ENCODE results near the gene ELFN1.
"Not testable (repeated sequence)": the region's sequence is repeated elsewhere in the genome, so short reads cannot be mapped to it uniquely, and the experiment has no call there.

ELFN1 gene

GRCh38 chr7:1757601-1758000 is 87.5 kb downstream of the ELFN1 start:
- no peak for DNase-seq (ENCODE audit: low read depth in 2 of 2)

DNA sequence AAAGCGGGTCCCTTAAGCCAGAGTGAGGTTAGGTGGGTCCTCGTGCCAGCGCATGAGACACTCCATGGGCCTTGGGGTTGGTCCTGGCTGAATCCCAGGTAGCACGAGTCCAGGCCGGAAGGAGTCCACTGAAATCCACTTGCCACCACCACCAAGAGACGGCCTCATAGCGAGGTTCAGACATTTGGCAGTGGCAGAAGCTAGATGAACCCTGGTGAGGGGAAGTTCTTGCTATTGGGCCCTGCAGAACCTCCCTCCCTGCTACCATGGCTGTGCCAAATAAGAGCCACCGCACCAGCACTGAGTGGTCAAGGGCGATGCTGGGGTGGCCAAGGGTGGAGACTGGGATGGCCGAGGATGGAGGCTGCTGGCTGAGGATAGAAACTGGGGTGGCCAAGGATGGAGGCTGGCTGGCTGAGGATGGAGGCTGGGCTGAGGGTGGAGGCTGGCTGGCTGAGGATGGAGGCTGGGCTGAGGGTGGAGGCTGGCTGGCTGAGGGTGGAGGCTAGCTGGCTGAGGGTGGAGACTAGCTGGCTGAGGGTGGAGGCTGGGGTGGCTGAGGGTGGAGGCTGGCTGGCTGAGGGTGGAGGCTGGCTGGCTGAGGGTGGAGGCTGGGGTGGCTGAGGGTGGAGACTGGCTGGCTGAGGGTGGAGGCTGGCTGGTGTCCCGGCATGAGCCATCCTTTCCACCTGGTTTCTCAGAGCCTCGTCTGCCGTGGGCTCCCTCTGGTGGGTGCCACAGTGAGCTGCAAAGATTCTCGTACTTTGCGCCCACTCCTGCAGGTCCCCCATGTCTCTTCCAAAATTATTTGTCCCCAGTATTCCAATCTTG is 88.2 kb downstream of the ELFN1 start:
- DNase-seq (ENCODE audit: low read depth in 2 of 2), result no peak

DNA sequence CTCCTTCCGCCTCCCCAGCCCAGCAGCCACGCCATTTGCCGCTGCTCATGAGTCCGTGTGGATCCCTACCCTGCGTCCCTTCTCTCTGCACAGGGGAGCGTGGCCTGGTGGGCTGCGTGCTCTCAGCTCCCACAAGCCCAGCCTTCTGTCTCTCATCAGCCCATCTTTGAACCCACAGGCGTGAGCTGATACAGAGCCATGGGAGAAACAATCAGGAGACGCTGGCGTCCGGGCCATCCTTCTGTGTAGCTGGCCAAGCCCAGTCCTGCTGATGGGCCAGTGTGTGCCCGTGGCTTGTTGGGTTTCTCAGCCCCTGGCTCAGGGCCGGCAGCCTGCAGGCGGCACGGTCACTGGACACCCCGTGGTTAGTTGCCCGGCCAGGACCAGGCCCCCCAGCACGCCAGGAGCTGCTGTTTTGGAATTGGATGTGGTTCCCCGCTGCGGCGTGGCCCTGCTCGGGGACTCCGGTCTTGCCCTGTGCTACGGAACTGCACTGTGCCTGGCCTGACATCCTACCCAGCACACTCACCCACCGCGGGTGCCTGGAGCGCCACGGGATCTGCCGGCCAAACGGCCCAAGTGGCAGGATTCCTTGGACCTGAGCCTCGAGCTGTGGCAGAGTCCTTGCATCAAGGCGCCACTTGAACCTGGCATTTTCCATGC is 88.9 kb downstream of the ELFN1 start:
- DNase-seq (ENCODE audit: low read depth in 2 of 2), result no peak

GRCh38 chr7:1761097-1761496 is 91.0 kb downstream of the ELFN1 start:
- no peak for DNase-seq (ENCODE audit: low read depth in 2 of 2)

GRCh38 chr7:1761774-1762173 is 91.7 kb downstream of the ELFN1 start:
- no peak for DNase-seq (ENCODE audit: low read depth in 2 of 2)

GRCh38 chr7:1762238-1762945 is 92.3 kb downstream of the ELFN1 start:
- no peak for DNase-seq (ENCODE audit: low read depth in 2 of 2)

- DNase-seq (ENCODE audit: low read depth in 2 of 2), result no peak
These were observed 93.0 kb downstream of the ELFN1 start for GRCh38 chr7:1763033-1763432.

DNA sequence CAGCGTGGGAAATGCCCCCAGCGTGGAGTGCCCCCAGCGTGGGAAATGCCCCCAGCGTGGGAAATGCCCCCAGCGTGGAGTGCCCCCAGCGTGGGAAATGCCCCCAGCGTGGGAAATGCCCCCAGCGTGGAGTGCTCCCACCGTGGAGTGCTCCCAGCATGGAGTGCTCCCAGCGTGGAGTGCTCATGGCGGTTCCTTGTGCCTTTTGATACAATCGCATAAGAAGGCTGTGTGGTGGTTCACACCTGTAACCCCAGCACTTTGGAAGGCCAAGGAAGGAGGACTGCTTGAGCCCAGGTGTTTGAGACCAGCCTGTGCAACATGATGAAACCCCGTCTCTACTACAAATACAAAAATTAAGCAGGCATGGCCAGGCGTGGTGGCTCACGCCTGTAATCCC is 93.8 kb downstream of the ELFN1 start:
- not testable (repeated sequence) for DNase-seq (ENCODE audit: low read depth in 2 of 2)

GRCh38 chr7:1765336-1765735 is 95.3 kb downstream of the ELFN1 start:
- no peak for DNase-seq (ENCODE audit: low read depth in 2 of 2)

DNA sequence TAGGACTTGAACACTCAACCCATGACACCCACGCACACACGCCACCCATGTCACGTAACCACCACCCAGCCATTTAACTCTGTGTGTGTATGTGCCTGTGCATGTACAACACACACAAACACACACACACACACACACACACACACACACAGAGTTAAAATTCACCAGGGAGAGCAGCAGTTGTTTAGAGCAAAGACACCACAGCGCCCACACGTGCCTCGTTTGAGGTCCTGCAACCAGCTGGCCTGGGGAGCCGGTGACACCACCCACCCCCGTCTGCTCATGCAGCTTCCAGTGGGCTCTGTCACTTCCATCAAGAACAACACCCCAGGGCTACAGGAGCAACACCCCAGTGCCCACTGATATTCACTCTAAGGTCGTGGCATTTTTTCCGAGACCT is 97.4 kb downstream of the ELFN1 start:
- DNase-seq (ENCODE audit: low read depth in 2 of 2), result no peak

DNA sequence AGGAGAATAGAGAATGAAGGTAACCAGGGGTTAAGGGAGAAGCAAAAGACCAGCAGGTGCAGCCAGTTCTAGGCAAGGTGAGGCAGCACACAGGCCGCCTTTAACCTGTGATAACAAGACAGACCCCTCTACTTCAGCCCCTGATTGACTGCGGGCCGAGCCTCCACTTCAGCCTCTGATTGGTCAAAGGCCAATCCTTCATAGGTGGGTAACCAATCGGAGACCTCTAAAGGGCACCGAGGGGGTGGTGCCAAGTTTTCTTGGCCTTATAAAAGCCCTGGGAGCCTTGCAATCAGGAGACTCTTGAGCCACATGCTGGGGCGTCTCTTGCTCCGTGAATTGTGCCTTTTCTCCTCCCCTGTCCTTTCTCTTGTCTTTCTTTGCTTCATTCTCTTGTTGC is 98.8 kb downstream of the ELFN1 start:
- DNase-seq (ENCODE audit: low read depth in 2 of 2), result no peak

DNA sequence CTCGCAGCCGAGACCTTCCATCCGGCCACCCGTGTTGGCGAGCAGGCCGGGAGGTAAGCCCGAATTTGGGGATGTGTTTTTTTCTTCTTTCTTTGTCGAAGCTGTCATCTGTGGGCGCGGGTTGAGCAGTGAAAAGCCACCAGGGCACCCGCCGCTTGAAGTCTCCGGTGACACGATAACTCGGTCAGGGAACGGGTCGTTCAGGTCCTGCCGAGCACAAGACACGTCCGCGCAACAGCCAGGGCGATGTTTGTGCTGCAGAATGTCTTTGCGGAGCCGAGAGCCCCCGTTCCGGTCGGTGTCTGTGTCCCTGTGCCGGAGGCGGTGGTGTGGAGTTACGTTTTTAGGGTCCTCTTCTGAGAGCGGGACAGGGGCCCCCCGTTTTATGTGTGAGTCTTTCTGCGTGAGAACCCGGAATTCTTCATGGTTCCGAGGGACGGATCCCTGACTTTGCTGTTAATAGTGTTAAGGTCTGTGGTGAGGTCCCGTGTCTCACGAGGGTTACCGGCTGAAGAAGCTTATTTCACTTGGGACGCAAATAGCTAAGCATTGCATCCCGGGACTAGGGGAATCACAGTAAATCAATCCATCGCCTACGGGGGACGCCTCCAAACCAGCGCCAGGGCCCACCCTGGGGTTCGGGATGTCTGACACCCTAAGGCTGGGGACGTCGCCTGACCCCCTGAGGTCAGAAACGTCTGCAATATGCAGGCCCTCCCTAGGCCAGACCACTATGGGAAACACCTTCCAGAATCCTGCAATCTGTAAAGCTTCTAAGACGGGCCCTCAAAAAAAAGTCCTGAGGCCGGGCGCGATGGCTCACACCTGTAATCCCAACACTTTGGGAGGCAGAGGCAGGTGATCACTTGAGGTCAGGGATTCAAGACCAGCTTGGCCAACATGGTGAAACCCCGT is 99.5 kb downstream of the ELFN1 start:
- DNase-seq (ENCODE audit: low read depth in 2 of 2), result no peak

DNA sequence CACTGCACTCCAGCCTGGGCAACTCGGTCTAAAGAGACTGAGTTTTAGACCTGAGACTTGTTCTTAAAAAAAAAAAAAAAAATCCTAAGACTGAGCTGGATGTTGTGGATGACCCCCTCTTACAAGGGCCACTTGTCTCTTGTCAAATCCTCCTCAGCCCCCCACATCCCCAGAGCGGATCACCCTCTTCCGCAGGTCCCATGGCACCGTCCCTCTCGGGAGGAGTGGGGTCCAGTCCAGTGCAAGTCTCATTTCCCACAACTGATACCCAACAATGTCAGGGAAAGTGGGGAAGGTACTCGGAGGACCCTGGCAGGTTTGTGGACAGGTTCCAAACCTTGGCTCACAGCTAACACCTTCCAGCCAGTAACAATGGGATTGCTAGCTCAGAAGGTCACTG is 100.3 kb downstream of the ELFN1 start:
- no peak for DNase-seq (ENCODE audit: low read depth in 2 of 2)

GRCh38 chr7:1775389-1775788 is 105.3 kb downstream of the ELFN1 start:
- no peak for DNase-seq (ENCODE audit: low read depth in 2 of 2)

GRCh38 chr7:1777122-1777521 is 107.0 kb downstream of the ELFN1 start:
- DNase-seq (ENCODE audit: low read depth in 2 of 2), result no peak

- DNase-seq (ENCODE audit: low read depth in 2 of 2), result no peak
These were observed 109.4 kb downstream of the ELFN1 start for GRCh38 chr7:1779445-1779844.

DNA sequence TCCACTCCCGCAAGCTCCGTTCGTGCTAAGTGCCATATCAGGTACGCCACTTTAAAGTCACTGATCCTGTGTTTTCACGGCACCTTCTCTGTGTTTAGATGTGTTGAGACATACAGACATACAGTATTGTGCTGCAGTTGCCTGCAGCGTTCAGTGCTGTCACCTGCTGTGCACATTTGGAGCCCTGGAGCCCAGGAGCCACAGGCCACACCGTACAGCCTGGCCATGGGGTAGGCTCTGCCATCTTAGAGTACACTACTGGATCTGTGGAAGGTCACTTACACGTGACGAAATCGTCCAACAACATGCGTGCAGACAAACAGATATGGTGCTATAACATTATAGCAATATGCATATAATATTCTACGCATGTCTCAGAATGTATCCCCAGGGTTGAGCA is 111.3 kb downstream of the ELFN1 start:
- no peak for DNase-seq (ENCODE audit: low read depth in 2 of 2)

- DNase-seq (ENCODE audit: low read depth in 2 of 2), result no peak
These were observed 115.8 kb downstream of the ELFN1 start for GRCh38 chr7:1785839-1786238.

GRCh38 chr7:1787241-1787640 is 117.2 kb downstream of the ELFN1 start:
- DNase-seq (ENCODE audit: low read depth in 2 of 2), result no peak

- no peak for DNase-seq (ENCODE audit: low read depth in 2 of 2)
These were observed 117.7 kb downstream of the ELFN1 start for GRCh38 chr7:1787681-1788235.

DNA sequence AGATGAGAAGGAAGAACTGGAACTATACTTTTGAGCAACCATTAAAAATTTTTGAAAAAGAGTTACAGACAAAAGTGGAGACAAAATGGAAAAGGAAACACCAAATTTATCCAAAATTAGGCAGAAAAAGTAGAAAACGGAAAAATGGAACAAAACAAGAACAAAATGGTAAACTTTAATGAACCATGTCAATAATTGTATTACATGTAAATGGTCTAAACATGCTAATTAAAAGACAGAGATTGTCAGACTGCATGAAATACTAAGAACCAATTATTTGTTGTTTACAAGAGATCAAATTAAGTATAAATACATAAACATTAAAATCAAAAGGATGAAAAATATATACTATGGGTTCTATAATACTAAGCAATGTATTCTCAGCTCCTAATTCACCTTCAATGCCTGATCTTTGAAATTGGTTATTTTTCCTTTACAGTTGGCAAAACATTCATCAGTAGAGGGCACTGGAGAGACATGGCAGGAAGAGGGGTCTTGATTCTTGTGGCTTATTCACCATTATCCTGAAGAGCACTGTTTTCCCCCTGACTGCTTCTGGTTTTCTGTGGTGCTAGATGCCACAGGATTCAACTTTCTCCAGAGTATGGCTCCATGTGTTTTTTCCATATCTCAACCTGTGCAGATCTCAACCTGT is 124.9 kb downstream of the ELFN1 start:
- DNase-seq (ENCODE audit: low read depth in 2 of 2), result no peak

Data from fibroblast of skin of left biceps (primary cell).